HG03280 (cell line): ENCODE data around the gene DYNLL1.
"Not testable (repeated sequence)": the region's sequence is repeated elsewhere in the genome, so short reads cannot be mapped to it uniquely, and the experiment has no call there.

Source experiments
- ATAC-seq: cut with Tn5 transposase; IDR thresholded peaks from one replicate; pipeline ENCODE4 v1.9.1; 2021; ENCODE audit warnings: mild to moderate bottlenecking, moderate library complexity; ENCODE audit not compliant: unreplicated experiment

DYNLL1 gene

GRCh38 chr12:120495731-120496412 lies at the start of gene DYNLL1:
Gene DYNLL1 (plus strand): TSS chr12:120496113. CDS start chr12:120496422, 309 bp downstream.
- ATAC-seq: peak; percentile 96

GRCh38 chr12:120446844-120447178 lies 49.1 kb upstream of the DYNLL1 start:
- ATAC-seq: not testable (repeated sequence)

GRCh38 chr12:120447992-120448391 lies 47.9 kb upstream of the DYNLL1 start:
- ATAC-seq: no peak

- ATAC-seq: not testable (repeated sequence)
These were observed 43.4 kb upstream of the DYNLL1 start for GRCh38 chr12:120452524-120452923.

GRCh38 chr12:120453060-120453750 lies 42.7 kb upstream of the DYNLL1 start:
- no peak for ATAC-seq

- ATAC-seq: no peak
These were observed 41.9 kb upstream of the DYNLL1 start for GRCh38 chr12:120453977-120454376.

- no peak for ATAC-seq
These were observed 40.6 kb upstream of the DYNLL1 start for GRCh38 chr12:120455302-120455701.

- no peak for ATAC-seq
These were observed 38.8 kb upstream of the DYNLL1 start for GRCh38 chr12:120457133-120457532.

GRCh38 chr12:120460157-120460556 lies 35.8 kb upstream of the DYNLL1 start:
- no peak for ATAC-seq

GRCh38 chr12:120462099-120462640 lies 33.7 kb upstream of the DYNLL1 start:
- no peak for ATAC-seq

- no peak for ATAC-seq
These were observed 32.2 kb upstream of the DYNLL1 start for GRCh38 chr12:120463712-120464111.

- no peak for ATAC-seq
These were observed 30.2 kb upstream of the DYNLL1 start for GRCh38 chr12:120465756-120466155.

- ATAC-seq: no peak
These were observed 29.2 kb upstream of the DYNLL1 start for GRCh38 chr12:120466560-120467315.

- no peak for ATAC-seq
These were observed 28.5 kb upstream of the DYNLL1 start for GRCh38 chr12:120467439-120467838.

- ATAC-seq: no peak
These were observed 27.5 kb upstream of the DYNLL1 start for GRCh38 chr12:120468325-120468820.

GRCh38 chr12:120468821-120469449 lies 27.0 kb upstream of the DYNLL1 start:
- peak; percentile 25 for ATAC-seq

GRCh38 chr12:120469450-120470149 lies 26.3 kb upstream of the DYNLL1 start, which contains the start of gene SRSF9:
Gene SRSF9 (minus strand): TSS chr12:120469748. CDS start chr12:120469609, 139 bp downstream.
- peak; percentile 92 for ATAC-seq

- ATAC-seq: peak; percentile 10
These were observed 25.6 kb upstream of the DYNLL1 start for GRCh38 chr12:120470150-120470784.

GRCh38 chr12:120472521-120472920 lies 23.4 kb upstream of the DYNLL1 start:
- ATAC-seq: no peak
